GM12801 (cell line): Measurements from ENCODE around the gene AP5B1.

ENCODE experiments used
- CTCF ChIP-seq: IDR thresholded peaks from one replicate; pipeline ENCODE4 v1.5.1; 2011; ENCODE audit warnings: control low read depth; ENCODE audit not compliant: insufficient read length; ENCODE audit errors: extremely low read depth

Gene AP5B1

GRCh38 chr11:65764434-65764833 lies 16.3 kb downstream of the AP5B1 start:
- no peak for TF ChIP-seq CTCF

DNA sequence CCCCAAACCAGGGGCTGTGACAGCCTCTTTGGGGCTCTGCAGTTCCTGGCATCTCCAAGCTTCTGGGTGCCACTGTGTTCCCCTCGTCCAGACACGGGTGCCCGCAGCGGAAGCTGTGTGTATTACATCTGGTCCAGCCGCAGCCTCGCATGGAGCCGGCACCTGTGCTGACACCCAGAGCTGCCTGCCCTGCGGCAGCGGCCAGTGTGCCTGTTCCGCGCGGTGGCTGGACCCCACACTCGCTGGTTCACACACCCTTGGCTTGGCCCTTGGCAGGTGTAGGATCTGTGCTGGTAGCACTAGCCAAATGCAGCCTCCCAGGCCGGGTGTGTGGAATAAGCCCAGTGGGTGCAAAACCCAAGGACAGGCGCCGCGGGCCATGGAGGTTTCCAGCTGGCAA lies 35.7 kb downstream of the AP5B1 start:
- no peak for TF ChIP-seq CTCF

GRCh38 chr11:65744699-65745042 lies 36.1 kb downstream of the AP5B1 start:
- no peak for TF ChIP-seq CTCF

DNA sequence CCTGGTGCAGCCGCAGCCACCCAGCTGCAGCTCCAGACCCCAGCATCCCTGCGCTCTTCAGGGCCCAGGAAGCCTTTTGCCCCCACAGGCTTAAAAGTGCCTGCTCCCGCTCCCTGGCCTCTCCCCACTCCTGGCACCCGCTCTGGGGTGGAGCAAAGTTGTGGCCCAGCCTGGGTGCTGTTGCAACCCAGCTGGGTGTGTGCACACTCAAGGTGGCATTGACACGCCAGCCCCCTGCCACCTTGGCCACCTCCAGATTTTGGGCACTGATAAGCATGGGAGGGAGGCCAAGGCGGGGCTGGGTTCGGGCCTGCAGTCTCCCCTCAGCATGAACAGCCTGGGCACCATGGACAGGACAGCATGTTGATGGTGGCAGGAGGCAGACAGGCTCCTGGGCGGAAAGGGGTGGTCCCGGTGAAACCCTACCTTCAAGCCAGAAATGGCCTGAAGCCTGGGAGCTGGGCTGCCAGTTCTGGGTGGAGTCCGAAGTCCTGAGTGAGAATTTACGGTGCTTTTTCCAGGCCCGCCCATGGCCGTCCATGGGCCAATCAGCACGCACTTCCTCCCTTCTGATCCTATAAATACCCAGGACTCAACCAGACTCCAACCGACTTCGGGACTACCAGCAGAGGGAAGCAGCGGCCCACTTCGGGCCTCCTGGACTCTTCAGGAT lies 36.6 kb downstream of the AP5B1 start:
- TF ChIP-seq CTCF = no peak

GRCh38 chr11:65743681-65744025 lies 37.1 kb downstream of the AP5B1 start:
- no peak for TF ChIP-seq CTCF

DNA sequence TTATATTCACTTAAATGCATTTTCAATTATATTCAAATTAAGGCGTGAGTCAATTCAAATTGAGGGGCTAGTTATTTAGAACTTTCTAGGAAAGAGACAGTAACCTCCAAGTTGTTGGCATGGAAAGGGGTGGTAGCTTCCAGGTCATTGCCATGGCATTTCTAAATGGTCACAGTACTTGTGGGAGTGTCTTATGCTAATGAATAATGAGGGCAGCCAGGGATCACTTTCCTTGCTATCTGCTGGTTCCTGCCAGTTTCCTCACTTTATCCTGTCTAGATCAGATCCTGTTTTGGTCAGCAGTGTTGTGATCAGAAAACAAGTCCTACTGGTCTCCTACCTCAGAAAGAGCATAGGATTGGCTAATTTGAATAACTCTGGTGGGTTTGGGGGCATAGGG lies 38.4 kb downstream of the AP5B1 start:
- TF ChIP-seq CTCF = no peak

GRCh38 chr11:65741185-65741584 lies 39.6 kb downstream of the AP5B1 start:
- TF ChIP-seq CTCF = no peak

DNA sequence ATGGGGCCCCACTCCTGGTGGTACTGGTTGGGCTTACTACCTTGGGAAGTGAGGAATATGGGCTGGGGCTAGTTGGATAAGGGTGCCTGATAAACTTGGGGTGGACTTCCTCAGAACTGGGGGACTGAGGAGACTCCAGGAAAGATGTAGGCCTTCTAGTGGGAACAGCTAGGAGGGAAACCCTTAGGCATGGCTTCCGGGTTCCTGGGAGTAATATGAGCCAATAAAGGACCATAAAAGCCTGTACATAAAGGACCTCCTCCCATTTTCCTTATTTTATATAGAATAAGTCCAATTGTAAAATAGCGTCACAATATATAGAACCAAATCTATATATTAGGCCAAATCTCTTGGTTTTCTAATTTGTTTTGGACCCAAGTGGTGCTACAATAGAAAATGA lies 41.8 kb downstream of the AP5B1 start:
- no peak for TF ChIP-seq CTCF
